DND-41 (cell line): ENCODE results near the gene PTBP3.

ENCODE experiments used
- CTCF ChIP-seq: IDR thresholded peaks from 2 replicates; pipeline ENCODE4 v1.5.1; 2012; ENCODE audit warnings: borderline replicate concordance, low read length, moderate library complexity, mild to moderate bottlenecking; ENCODE audit not compliant: poor library complexity, severe bottlenecking; ENCODE audit errors: extremely low read depth
- EZH2 ChIP-seq: IDR thresholded peaks from 3 replicates; pipeline ENCODE4 v1.6.1; 2012; ENCODE audit warnings: borderline replicate concordance, low read depth, mild to moderate bottlenecking, moderate library complexity, low read length, inconsistent platforms; ENCODE audit not compliant: severe bottlenecking

DNA sequence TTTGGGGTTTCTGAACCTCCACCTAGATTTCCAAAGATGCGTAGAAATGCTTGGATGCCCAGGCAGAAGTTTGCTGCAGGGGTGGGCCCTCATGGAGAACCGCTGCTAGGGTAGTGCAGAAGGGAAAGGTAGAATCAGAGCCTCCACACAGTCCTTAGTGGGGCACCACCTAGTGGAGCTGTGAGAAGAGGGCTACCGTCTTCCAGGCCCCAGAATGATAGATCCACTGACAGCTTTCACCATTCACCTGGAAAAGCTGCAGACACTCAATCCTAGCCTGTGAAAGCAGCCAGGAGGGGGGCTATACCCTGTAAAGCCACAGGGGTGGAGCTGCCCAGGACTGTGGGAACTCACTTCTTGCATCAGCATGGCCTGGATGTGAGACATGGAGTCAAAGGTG lies 33.2 kb upstream of the PTBP3 start:
- TF ChIP-seq CTCF: peak; percentile 32
- no peak for TF ChIP-seq EZH2
